ENCODE results near the gene BMAL1.

GRCh38 chr11:13286279-13286821 is 8.8 kb downstream of the BMAL1 start:
- no peak for TF ChIP-seq TAF1 (IDR thresholded peaks at IDR 0.05; ENCODE audit: low read depth)
- no peak for TF ChIP-seq RAD21 (IDR thresholded peaks at IDR 0.05; ENCODE audit: low read depth)
- TF ChIP-seq CEBPB (IDR thresholded peaks at IDR 0.05): no peak
- TF ChIP-seq, protein P1, sequence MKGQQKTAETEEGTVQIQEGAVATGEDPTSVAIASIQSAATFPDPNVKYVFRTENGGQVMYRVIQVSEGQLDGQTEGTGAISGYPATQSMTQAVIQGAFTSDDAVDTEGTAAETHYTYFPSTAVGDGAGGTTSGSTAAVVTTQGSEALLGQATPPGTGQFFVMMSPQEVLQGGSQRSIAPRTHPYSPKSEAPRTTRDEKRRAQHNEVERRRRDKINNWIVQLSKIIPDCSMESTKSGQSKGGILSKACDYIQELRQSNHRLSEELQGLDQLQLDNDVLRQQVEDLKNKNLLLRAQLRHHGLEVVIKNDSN (IDR thresholded peaks at IDR 0.05): no peak
- no peak for TF ChIP-seq NFIC (IDR thresholded peaks at IDR 0.05)
- TF ChIP-seq FOXM1 (IDR thresholded peaks at IDR 0.05; ENCODE audit: borderline replicate concordance, low read depth): no peak
- TF ChIP-seq CREB1 (IDR thresholded peaks at IDR 0.05; ENCODE audit: low read depth): no peak
- TF ChIP-seq TEAD4 (IDR thresholded peaks at IDR 0.05): no peak
- TF ChIP-seq EGR1 (IDR thresholded peaks at IDR 0.05): no peak
- TF ChIP-seq, protein P2, sequence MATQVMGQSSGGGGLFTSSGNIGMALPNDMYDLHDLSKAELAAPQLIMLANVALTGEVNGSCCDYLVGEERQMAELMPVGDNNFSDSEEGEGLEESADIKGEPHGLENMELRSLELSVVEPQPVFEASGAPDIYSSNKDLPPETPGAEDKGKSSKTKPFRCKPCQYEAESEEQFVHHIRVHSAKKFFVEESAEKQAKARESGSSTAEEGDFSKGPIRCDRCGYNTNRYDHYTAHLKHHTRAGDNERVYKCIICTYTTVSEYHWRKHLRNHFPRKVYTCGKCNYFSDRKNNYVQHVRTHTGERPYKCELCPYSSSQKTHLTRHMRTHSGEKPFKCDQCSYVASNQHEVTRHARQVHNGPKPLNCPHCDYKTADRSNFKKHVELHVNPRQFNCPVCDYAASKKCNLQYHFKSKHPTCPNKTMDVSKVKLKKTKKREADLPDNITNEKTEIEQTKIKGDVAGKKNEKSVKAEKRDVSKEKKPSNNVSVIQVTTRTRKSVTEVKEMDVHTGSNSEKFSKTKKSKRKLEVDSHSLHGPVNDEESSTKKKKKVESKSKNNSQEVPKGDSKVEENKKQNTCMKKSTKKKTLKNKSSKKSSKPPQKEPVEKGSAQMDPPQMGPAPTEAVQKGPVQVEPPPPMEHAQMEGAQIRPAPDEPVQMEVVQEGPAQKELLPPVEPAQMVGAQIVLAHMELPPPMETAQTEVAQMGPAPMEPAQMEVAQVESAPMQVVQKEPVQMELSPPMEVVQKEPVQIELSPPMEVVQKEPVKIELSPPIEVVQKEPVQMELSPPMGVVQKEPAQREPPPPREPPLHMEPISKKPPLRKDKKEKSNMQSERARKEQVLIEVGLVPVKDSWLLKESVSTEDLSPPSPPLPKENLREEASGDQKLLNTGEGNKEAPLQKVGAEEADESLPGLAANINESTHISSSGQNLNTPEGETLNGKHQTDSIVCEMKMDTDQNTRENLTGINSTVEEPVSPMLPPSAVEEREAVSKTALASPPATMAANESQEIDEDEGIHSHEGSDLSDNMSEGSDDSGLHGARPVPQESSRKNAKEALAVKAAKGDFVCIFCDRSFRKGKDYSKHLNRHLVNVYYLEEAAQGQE (IDR thresholded peaks at IDR 0.05; ENCODE audit: low read depth): no peak
- TF ChIP-seq ZBTB7A (IDR thresholded peaks at IDR 0.05; ENCODE audit: low read depth): no peak
